SJSA1 (cell line): ENCODE measurements around the gene IHH. TPM values are rescaled to one million over a fixed set of nuclear protein-coding genes. Genes with fewer than 3 reads are reported as not detected.

ENCODE experiments used
- DNase-seq, 2 experiments: peaks; one replicate each; pipeline ENCODE4 v3.0.0-alpha.2; 2015 to 2020; ENCODE audit warnings: low spot score in 2 of 2, low read depth in 1 of 2
- H3K27ac ChIP-seq: fragments of 250-450 bp; sonication (Bioruptor Pico); 2 replicates; pipeline ENCODE4 v1.5.1; 2020; ENCODE audit warnings: mild to moderate bottlenecking, moderate library complexity
- H3K27me3 ChIP-seq: fragments of 250-450 bp; sonication (Bioruptor Pico); replicated peaks from 2 replicates; pipeline ENCODE4 v1.5.1; 2020; ENCODE audit warnings: mild to moderate bottlenecking, moderate library complexity
- H3K36me3 ChIP-seq: fragments of 250-450 bp; sonication (Bioruptor Pico); 2 replicates; pipeline ENCODE4 v1.5.1; 2020; ENCODE audit warnings: mild to moderate bottlenecking
- H3K4me1 ChIP-seq: fragments of 250-450 bp; sonication (Bioruptor Pico); replicated peaks from 2 replicates; pipeline ENCODE4 v1.6.1; 2021; ENCODE audit warnings: mild to moderate bottlenecking
- H3K4me3 ChIP-seq: fragments of 250-450 bp; sonication (Bioruptor Pico); 2 replicates; pipeline ENCODE4 v1.5.1; 2020; ENCODE audit warnings: mild to moderate bottlenecking
- H3K9me3 ChIP-seq: fragments of 250-450 bp; sonication (Bioruptor Pico); replicated peaks from 2 replicates; pipeline ENCODE4 v1.5.1; 2020; ENCODE audit warnings: mild to moderate bottlenecking
- total RNA-seq: library from RNA; depleted of rRNA; stranded (reverse); fragments of >200 nt; shearing (Covaris generic); gene quantifications from 2 replicates; pipeline ENCODE4 v1.2.3, GENCODE V29; 2014

The IHH gene
- total RNA-seq, 1 experiment from 2014 or later, result 0.05 TPM

GRCh38 chr2:219025637-219026585 lies 34.8 kb downstream of the IHH start:
- no peak for DNase-seq

GRCh38 chr2:219024059-219024458 lies 36.7 kb downstream of the IHH start:
- DNase-seq, result no peak
- Histone ChIP-seq H3K27ac (no peak overlapping the region), H3K9me3 (no peaks in the 10 kb centered on the region), H3K4me1 (no peaks in the 10 kb centered on the region), H3K27me3 (peaks cover 39% of the 10 kb centered on the region), H3K4me3 (no peak overlapping the region), H3K36me3 (no peaks in the 10 kb centered on the region)

More at GRCh38 chr2:219025637-219026585, 34.8 kb downstream of the IHH start:
- H3K27me3 ChIP-seq, result peaks cover 32% of the 10 kb centered on the region
- H3K9me3 ChIP-seq, result no peaks in the 10 kb centered on the region
- H3K4me3 ChIP-seq, result no peak overlapping the region
- H3K4me1 ChIP-seq, result no peaks in the 10 kb centered on the region
- H3K27ac ChIP-seq, result no peak overlapping the region
- no peaks in the 10 kb centered on the region for H3K36me3 ChIP-seq

GRCh38 chr2:219023045-219023605 lies 37.6 kb downstream of the IHH start:
- H3K36me3 ChIP-seq, result no peaks in the 10 kb centered on the region
- no peak overlapping the region for H3K4me3 ChIP-seq
- no peak for DNase-seq
- H3K4me1 ChIP-seq, result no peaks in the 10 kb centered on the region
- H3K27ac ChIP-seq, result no peak overlapping the region
- peaks cover 39% of the 10 kb centered on the region for H3K27me3 ChIP-seq
- no peaks in the 10 kb centered on the region for H3K9me3 ChIP-seq

- no peak for DNase-seq
- H3K9me3 ChIP-seq, result no peaks in the 10 kb centered on the region
- H3K27ac ChIP-seq, result no peak overlapping the region
- no peak overlapping the region for H3K4me3 ChIP-seq
- no peaks in the 10 kb centered on the region for H3K36me3 ChIP-seq
- no peaks in the 10 kb centered on the region for H3K4me1 ChIP-seq
- peaks cover 39% of the 10 kb centered on the region for H3K27me3 ChIP-seq
Measured at GRCh38 chr2:219022616-219023015, 38.1 kb downstream of the IHH start.

GRCh38 chr2:219022041-219022440 lies 38.7 kb downstream of the IHH start:
- Histone ChIP-seq H3K4me3 (no peak overlapping the region), H3K4me1 (no peaks in the 10 kb centered on the region), H3K36me3 (no peaks in the 10 kb centered on the region), H3K27me3 (peaks cover 39% of the 10 kb centered on the region), H3K27ac (no peak overlapping the region), H3K9me3 (no peaks in the 10 kb centered on the region)
- DNase-seq, result no peak

GRCh38 chr2:219021591-219021990 lies 39.1 kb downstream of the IHH start:
- no peaks in the 10 kb centered on the region for H3K36me3 ChIP-seq
- H3K27me3 ChIP-seq, result peaks cover 39% of the 10 kb centered on the region
- H3K9me3 ChIP-seq, result no peaks in the 10 kb centered on the region
- DNase-seq, result no peak
- H3K27ac ChIP-seq, result no peak overlapping the region
- no peaks in the 10 kb centered on the region for H3K4me1 ChIP-seq
- H3K4me3 ChIP-seq, result no peak overlapping the region

GRCh38 chr2:219020604-219021365 lies 39.9 kb downstream of the IHH start:
- Histone ChIP-seq H3K36me3 (no peaks in the 10 kb centered on the region), H3K4me3 (no peak overlapping the region), H3K9me3 (no peaks in the 10 kb centered on the region), H3K27me3 (peaks cover 31% of the 10 kb centered on the region), H3K27ac (no peak overlapping the region), H3K4me1 (no peaks in the 10 kb centered on the region)
- no peak for DNase-seq

- no peaks in the 10 kb centered on the region for H3K9me3 ChIP-seq
- DNase-seq, result no peak
- H3K4me1 ChIP-seq, result no peaks in the 10 kb centered on the region
- H3K4me3 ChIP-seq, result no peak overlapping the region
- peaks cover 21% of the 10 kb centered on the region for H3K27me3 ChIP-seq
- no peaks in the 10 kb centered on the region for H3K36me3 ChIP-seq
- H3K27ac ChIP-seq, result no peak overlapping the region
Measured at GRCh38 chr2:219019436-219019835, 41.3 kb downstream of the IHH start.

- H3K27me3 ChIP-seq, result peaks cover 20% of the 10 kb centered on the region
- H3K9me3 ChIP-seq, result no peaks in the 10 kb centered on the region
- no peak overlapping the region for H3K4me3 ChIP-seq
- no peak for DNase-seq
- no peak overlapping the region for H3K27ac ChIP-seq
- H3K4me1 ChIP-seq, result no peaks in the 10 kb centered on the region
- H3K36me3 ChIP-seq, result no peaks in the 10 kb centered on the region
Measured at GRCh38 chr2:219018726-219019125, 42.0 kb downstream of the IHH start.

GRCh38 chr2:219018286-219018685 lies 42.4 kb downstream of the IHH start:
- Histone ChIP-seq H3K27me3 (peaks cover 15% of the 10 kb centered on the region), H3K36me3 (no peaks in the 10 kb centered on the region), H3K9me3 (no peaks in the 10 kb centered on the region)

GRCh38 chr2:219017201-219017931 lies 43.4 kb downstream of the IHH start:
- Histone ChIP-seq H3K4me1 (no peaks in the 10 kb centered on the region), H3K36me3 (no peaks in the 10 kb centered on the region), H3K27me3 (peaks cover 10% of the 10 kb centered on the region), H3K9me3 (no peaks in the 10 kb centered on the region), H3K4me3 (no peak overlapping the region), H3K27ac (no peak overlapping the region)
- DNase-seq, result no peak

More at GRCh38 chr2:219018286-219018685, 42.4 kb downstream of the IHH start:
- Histone ChIP-seq H3K4me1 (no peaks in the 10 kb centered on the region), H3K4me3 (no peak overlapping the region), H3K27ac (no peak overlapping the region)
- DNase-seq, result no peak

- H3K4me3 ChIP-seq, result no peak overlapping the region
Measured at GRCh38 chr2:219016721-219017120, 44.0 kb downstream of the IHH start.

GRCh38 chr2:219010873-219011272 lies 49.8 kb downstream of the IHH start:
- Histone ChIP-seq H3K9me3 (no peaks in the 10 kb centered on the region), H3K4me3 (no peak overlapping the region), H3K36me3 (no peaks in the 10 kb centered on the region), H3K4me1 (no peaks in the 10 kb centered on the region), H3K27ac (no peak overlapping the region), H3K27me3 (peaks cover 5% of the 10 kb centered on the region; the same call in 1 of the 2 replicates)
- DNase-seq, result no peak

More at GRCh38 chr2:219016721-219017120, 44.0 kb downstream of the IHH start:
- Histone ChIP-seq H3K4me1 (no peaks in the 10 kb centered on the region), H3K27ac (no peak overlapping the region), H3K9me3 (no peaks in the 10 kb centered on the region), H3K36me3 (no peaks in the 10 kb centered on the region), H3K27me3 (peaks cover 10% of the 10 kb centered on the region)
- DNase-seq, result no peak
